HL-60 (cell line): ENCODE measurements around the gene XYLT1.

ENCODE experiments used
- DNase-seq, 2 experiments: peaks; one replicate each; pipeline ENCODE4 v3.0.0-alpha.2; 2010 to 2020; ENCODE audit warnings: low read depth in 1 of 2, low spot score in 1 of 2
- H3K27ac ChIP-seq: fragments of 250-450 bp; sonication (Bioruptor Pico); replicated peaks from 2 replicates; pipeline ENCODE4 v1.5.1; 2020; ENCODE audit warnings: mild to moderate bottlenecking, moderate library complexity
- H3K27me3 ChIP-seq: fragments of 250-450 bp; sonication (Bioruptor Pico); 2 replicates; pipeline ENCODE4 v1.5.1; 2021; ENCODE audit warnings: mild to moderate bottlenecking, moderate library complexity; ENCODE audit not compliant: insufficient read depth, poor library complexity, severe bottlenecking
- H3K4me3 ChIP-seq: replicated peaks from 2 replicates; pipeline ENCODE4 v1.5.1; 2011; ENCODE audit warnings: mild to moderate bottlenecking, control low read depth, low read length; ENCODE audit not compliant: insufficient read depth
- GABPA ChIP-seq: IDR thresholded peaks from 2 replicates; pipeline ENCODE4 v1.6.1; 2012; ENCODE audit warnings: low read depth
- POLR2AphosphoS5 ChIP-seq: IDR thresholded peaks from 2 replicates; pipeline ENCODE4 v1.6.1; 2012; ENCODE audit warnings: low read depth
- SPI1 ChIP-seq: IDR thresholded peaks from 2 replicates; pipeline ENCODE4 v1.6.1; 2012; ENCODE audit warnings: low read depth, mild to moderate bottlenecking, borderline replicate concordance
- TF ChIP-seq, protein P1 (sequence below): IDR thresholded peaks from 2 replicates; pipeline ENCODE4 v1.6.1; 2012; ENCODE audit warnings: low read depth; ENCODE audit not compliant: insufficient replicate concordance
- TF ChIP-seq, protein P2 (sequence below): IDR thresholded peaks from one replicate; pipeline ENCODE4 v1.5.1; 2011; ENCODE audit warnings: low read length, control low read depth, inconsistent platforms; ENCODE audit not compliant: insufficient read depth

XYLT1 gene

DNA sequence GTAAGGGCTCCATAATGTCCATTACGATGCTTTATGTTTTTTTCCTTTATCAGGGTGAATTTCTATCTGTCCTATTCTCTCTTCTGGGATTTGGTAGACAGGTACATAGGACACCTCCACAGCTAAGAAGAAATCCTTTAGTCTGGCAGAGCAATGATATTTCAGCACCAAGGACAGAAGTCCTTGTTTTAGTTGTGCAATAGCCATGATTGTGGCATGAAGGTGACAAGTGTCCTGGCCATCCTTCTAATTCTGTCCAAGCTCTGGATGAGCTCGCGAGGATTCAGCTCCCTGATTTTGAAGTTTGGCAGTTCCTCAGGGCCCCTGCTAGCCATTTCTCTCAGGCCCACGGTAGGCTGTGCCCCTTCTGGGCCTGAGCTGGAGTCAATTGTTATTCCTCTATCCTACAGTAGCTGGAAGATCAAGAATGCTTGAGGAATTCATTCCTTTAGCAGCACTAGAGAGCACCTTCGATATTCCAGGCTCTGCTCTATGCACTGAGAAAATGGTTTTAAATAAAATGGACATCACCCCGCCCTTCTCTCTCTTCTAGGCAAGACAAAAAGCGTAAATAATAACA lies 320.8 kb downstream of the XYLT1 start:
- H3K4me3 ChIP-seq: no peak overlapping the region
- no peak for TF ChIP-seq SPI1
- TF ChIP-seq, protein P1, sequence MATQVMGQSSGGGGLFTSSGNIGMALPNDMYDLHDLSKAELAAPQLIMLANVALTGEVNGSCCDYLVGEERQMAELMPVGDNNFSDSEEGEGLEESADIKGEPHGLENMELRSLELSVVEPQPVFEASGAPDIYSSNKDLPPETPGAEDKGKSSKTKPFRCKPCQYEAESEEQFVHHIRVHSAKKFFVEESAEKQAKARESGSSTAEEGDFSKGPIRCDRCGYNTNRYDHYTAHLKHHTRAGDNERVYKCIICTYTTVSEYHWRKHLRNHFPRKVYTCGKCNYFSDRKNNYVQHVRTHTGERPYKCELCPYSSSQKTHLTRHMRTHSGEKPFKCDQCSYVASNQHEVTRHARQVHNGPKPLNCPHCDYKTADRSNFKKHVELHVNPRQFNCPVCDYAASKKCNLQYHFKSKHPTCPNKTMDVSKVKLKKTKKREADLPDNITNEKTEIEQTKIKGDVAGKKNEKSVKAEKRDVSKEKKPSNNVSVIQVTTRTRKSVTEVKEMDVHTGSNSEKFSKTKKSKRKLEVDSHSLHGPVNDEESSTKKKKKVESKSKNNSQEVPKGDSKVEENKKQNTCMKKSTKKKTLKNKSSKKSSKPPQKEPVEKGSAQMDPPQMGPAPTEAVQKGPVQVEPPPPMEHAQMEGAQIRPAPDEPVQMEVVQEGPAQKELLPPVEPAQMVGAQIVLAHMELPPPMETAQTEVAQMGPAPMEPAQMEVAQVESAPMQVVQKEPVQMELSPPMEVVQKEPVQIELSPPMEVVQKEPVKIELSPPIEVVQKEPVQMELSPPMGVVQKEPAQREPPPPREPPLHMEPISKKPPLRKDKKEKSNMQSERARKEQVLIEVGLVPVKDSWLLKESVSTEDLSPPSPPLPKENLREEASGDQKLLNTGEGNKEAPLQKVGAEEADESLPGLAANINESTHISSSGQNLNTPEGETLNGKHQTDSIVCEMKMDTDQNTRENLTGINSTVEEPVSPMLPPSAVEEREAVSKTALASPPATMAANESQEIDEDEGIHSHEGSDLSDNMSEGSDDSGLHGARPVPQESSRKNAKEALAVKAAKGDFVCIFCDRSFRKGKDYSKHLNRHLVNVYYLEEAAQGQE: peak; percentile 96
- TF ChIP-seq GABPA: no peak
- no peak for TF ChIP-seq POLR2AphosphoS5
- TF ChIP-seq, protein P2, sequence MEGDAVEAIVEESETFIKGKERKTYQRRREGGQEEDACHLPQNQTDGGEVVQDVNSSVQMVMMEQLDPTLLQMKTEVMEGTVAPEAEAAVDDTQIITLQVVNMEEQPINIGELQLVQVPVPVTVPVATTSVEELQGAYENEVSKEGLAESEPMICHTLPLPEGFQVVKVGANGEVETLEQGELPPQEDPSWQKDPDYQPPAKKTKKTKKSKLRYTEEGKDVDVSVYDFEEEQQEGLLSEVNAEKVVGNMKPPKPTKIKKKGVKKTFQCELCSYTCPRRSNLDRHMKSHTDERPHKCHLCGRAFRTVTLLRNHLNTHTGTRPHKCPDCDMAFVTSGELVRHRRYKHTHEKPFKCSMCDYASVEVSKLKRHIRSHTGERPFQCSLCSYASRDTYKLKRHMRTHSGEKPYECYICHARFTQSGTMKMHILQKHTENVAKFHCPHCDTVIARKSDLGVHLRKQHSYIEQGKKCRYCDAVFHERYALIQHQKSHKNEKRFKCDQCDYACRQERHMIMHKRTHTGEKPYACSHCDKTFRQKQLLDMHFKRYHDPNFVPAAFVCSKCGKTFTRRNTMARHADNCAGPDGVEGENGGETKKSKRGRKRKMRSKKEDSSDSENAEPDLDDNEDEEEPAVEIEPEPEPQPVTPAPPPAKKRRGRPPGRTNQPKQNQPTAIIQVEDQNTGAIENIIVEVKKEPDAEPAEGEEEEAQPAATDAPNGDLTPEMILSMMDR: no peak
- no peak overlapping the region for H3K27ac ChIP-seq
- H3K27me3 ChIP-seq: no peaks in the 10 kb centered on the region
- DNase-seq: no peak

DNA sequence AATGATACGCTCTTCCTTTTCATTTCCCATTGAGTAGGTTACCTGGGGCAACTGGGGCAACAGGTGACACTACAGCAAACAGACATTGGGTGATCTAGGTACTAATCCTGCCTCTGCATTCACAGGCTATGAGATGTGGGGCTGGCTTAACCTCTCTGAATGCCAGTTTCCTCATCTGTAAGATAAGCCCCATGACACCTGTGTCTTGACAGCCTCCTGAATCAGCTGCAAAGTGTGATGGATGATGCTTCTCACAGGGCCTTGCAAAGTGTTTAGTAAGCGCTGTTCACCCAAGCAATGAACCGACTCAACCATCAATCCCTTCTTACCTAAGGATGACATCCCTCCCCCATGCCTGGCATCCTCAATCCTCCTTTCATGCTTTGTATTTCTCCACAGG lies 322.8 kb downstream of the XYLT1 start:
- TF ChIP-seq SPI1 (no peak), POLR2AphosphoS5 (no peak)
- TF ChIP-seq, protein P1: no peak
- no peak for DNase-seq
- H3K27ac ChIP-seq: no peak overlapping the region
- no peak overlapping the region for H3K4me3 ChIP-seq
- H3K27me3 ChIP-seq: no peaks in the 10 kb centered on the region

DNA sequence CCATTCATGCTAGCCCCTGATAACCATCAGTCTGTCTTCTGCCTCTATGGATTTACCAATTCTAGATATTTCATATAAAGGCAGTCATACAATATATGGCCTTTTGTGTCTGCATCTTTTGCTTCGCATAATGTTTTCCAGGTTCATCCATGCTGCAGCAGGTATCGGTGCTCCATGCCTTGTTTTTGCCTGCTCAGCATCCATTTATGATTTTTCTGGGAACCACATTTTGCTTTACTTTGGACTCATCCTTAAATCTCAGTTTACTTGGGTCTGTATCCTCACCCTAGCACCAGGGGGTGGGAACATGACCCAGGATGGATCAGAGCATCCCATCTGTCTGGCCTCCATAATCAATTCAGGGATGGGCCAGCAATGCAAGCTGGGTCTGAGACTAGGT lies 325.7 kb downstream of the XYLT1 start:
- DNase-seq: no peak
- Histone ChIP-seq H3K27me3 (no peaks in the 10 kb centered on the region), H3K27ac (no peak overlapping the region), H3K4me3 (no peak overlapping the region)
- no peak for TF ChIP-seq POLR2AphosphoS5
- TF ChIP-seq SPI1: no peak
- TF ChIP-seq GABPA: no peak
- TF ChIP-seq, protein P2: no peak
- TF ChIP-seq, protein P1: no peak
